Omental fat pad (tissue), 4 donors: ENCODE measurements around the gene ATG13. TPM values are rescaled to one million over a fixed set of nuclear protein-coding genes. Genes with fewer than 3 reads are reported as not detected.

Experiments used
- ATAC-seq: fragments of 150-250 bp; one replicate; pipeline ENCODE4 v1.9.1; 2016; ENCODE audit warnings: mild to moderate bottlenecking, moderate library complexity; ENCODE audit not compliant: low FRiP score
- DNase-seq: peaks from one replicate; pipeline ENCODE4 v3.0.0-alpha.2; 2019; ENCODE audit warnings: low spot score
- CTCF ChIP-seq, 3 donors: fragments of 450-650 bp; IDR thresholded peaks; one replicate each; pipeline ENCODE4 v1.5.1; 2016 to 2017; ENCODE audit warnings: antibody characterized with exemption in 3 of 3, mild to moderate bottlenecking in 3 of 3, moderate library complexity in 2 of 3
- total RNA-seq, 4 donors: library from RNA; depleted of rRNA; stranded (reverse); fragments of >200 nt; gene quantifications; one replicate each; pipeline ENCODE4 v1.1.0, GENCODE V29; 2016

The ATG13 gene
- total RNA-seq, 4 donors from 2014 or later, result 73.7 to 137 (median 83.3) TPM

DNA sequence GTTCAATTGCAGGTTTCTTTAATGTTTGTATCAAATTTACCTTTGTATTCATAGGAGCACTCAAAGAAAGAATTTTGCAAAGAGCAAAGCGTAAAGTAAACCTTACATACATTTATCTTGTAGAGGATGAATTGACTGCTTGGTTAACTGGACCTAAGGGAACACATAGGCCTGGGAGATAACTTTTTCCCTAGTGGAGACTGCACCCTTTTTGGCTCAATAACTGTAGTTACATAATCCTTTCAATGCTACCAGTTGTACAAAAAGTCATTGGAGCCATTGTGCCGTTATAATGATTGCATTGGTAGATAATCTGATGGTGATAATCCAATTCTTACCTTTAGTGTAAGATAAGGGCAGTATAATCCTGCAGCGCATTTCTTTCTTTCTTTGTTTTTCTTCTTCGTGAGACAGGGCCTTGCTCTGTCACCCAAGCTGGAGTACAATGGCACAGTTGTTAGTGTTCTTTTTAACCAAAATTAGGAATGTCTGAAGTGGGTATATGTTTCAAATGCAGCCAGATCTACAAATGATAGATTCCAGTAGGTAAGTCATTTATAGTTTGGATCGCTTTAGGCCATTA, 18.3 kb downstream of the ATG13 start:
- DNase-seq, result no peak
- TF ChIP-seq CTCF (IDR thresholded peaks at IDR 0.05), result no peak
- ATAC-seq, result no peak

DNA sequence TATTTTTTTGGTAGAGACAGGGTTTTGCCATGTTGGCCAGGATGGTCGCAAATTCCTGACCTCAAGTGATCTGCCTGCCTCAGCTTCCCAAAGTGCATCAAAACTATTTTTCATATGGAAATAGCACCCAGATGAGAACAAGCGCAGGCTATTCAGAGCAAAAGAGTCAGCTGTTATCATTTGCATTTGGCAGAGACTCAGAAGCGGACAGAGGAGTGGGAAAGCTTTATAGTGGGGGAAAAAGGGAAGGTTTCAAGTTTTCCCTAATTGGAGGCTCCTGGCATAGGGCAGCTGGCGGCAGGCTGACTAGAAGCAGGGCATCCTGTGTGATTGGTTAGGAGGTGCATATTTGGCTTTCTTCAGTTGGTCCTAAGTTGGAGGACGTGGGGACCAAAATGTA, 20.2 kb downstream of the ATG13 start:
- ATAC-seq, result no peak
- TF ChIP-seq CTCF (IDR thresholded peaks at IDR 0.05), result no peak
- DNase-seq, result no peak

DNA sequence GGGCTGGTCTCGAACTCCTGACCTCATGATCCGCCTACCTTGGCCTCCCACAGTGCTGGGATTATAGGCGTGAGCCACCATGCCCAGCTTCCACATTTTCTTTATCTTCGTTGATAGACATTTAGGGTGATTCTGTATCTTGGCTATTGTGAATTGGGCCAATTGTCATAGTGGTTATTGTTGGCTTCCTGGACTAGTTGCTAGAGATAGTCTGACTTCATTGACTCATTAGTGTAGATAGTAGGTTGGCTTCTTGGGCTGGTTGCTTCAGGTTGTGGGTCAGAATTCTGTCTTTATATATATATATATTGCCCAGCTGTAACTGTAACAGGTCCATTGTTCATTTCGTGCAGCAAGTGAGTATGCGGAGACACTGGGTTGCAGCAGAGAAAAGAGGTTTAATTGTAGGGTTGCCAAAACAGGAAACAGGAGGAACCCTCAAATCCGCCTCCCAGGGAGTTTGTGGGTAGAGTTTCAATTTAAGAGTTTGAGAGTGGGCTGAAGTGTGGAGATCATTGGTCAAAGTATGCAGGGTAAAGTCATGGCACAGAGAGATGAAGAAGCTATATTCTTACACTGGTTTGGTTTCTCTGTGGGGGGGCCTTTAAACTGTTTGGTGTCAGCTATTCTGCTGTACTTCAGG, 22.0 kb downstream of the ATG13 start:
- DNase-seq, result no peak
- ATAC-seq, result no peak
- TF ChIP-seq CTCF (IDR thresholded peaks at IDR 0.05), result no peak

GRCh38 chr11:46640036-46640788, 22.9 kb downstream of the ATG13 start:
- no peak for TF ChIP-seq CTCF (IDR thresholded peaks at IDR 0.05)
- ATAC-seq, result no peak

GRCh38 chr11:46641639-46642038, 24.3 kb downstream of the ATG13 start:
- TF ChIP-seq CTCF (IDR thresholded peaks at IDR 0.05), result no peak
- DNase-seq (no peak), ATAC-seq (no peak)

More at GRCh38 chr11:46640036-46640788, 22.9 kb downstream of the ATG13 start:
- DNase-seq, result no peak

GRCh38 chr11:46642627-46643335, 25.4 kb downstream of the ATG13 start:
- ATAC-seq (no peak), DNase-seq (no peak)
- TF ChIP-seq CTCF (IDR thresholded peaks at IDR 0.05), result no peak
